CD14-positive monocyte (primary cell): ENCODE results near the gene BRCA2. TPM values are rescaled to one million over a fixed set of nuclear protein-coding genes. Genes with fewer than 3 reads are reported as not detected.

Source experiments
- DNase-seq, 3 donors: peaks; one replicate each; pipeline ENCODE4 v3.0.0-alpha.2; 2011 to 2022
- H2AFZ ChIP-seq: 2 replicates; pipeline ENCODE4 v1.6.0; 2012; ENCODE audit warnings: mild to moderate bottlenecking, low read depth, low read length, inconsistent platforms; ENCODE audit not compliant: insufficient read depth, poor library complexity, severe bottlenecking
- H3K27ac ChIP-seq, 2 donors: 1 replicate in 1 of 2; 2 replicates in 1 of 2; pipeline ENCODE4 v1.5.1; 2012 to 2013; ENCODE audit warnings: low read length in 2 of 2, control low read depth in 1 of 2, inconsistent platforms in 1 of 2, low read depth in 1 of 2, mild to moderate bottlenecking in 1 of 2
- H3K27me3 ChIP-seq, 2 donors: one replicate each; pipeline versions ENCODE4 v1.6.0 to v1.6.1; 2011 to 2013; ENCODE audit warnings: low read length in 2 of 2; ENCODE audit not compliant: control insufficient read depth in 2 of 2, insufficient read depth in 2 of 2
- H3K36me3 ChIP-seq, 2 donors: replicated peaks in 1 of 2; 1 replicate in 1 of 2; 2 replicates in 1 of 2; pipeline versions ENCODE4 v1.5.1 to v1.6.1; 2012 to 2013; ENCODE audit warnings: low read length in 2 of 2, control low read depth in 1 of 2, inconsistent platforms in 1 of 2, mild to moderate bottlenecking in 1 of 2; ENCODE audit not compliant: insufficient read depth in 2 of 2, control insufficient read depth in 1 of 2
- H3K4me1 ChIP-seq, 2 donors: 1 replicate in 1 of 2; 2 replicates in 1 of 2; pipeline versions ENCODE4 v1.5.1 to v1.6.1; 2012 to 2013; ENCODE audit warnings: low read length in 2 of 2, control low read depth in 1 of 2, inconsistent platforms in 1 of 2, mild to moderate bottlenecking in 1 of 2, moderate library complexity in 1 of 2; ENCODE audit not compliant: insufficient read depth in 2 of 2, control insufficient read depth in 1 of 2
- H3K4me2 ChIP-seq: replicated peaks from 2 replicates; pipeline ENCODE3; 2012; ENCODE audit warnings: low read length, moderate library complexity, mild to moderate bottlenecking; ENCODE audit not compliant: poor library complexity, severe bottlenecking; ENCODE audit errors: extremely low read depth
- H3K4me3 ChIP-seq, 3 experiments: fragments of 200-600 bp in 1 of 3; sonication (generic) in 1 of 3; replicated peaks in 1 of 3; 1 replicate in 2 of 3; 2 replicates in 1 of 3; pipeline ENCODE4 v1.5.1; 2011 to 2013; ENCODE audit warnings: low read length in 3 of 3, mild to moderate bottlenecking in 3 of 3, control low read depth in 2 of 3, low read depth in 2 of 3, inconsistent platforms in 1 of 3, moderate library complexity in 1 of 3
- H3K79me2 ChIP-seq: 2 replicates; pipeline ENCODE4 v1.6.0; 2012; ENCODE audit warnings: mild to moderate bottlenecking, control low read depth, inconsistent platforms, low read length, moderate library complexity; ENCODE audit not compliant: insufficient read depth
- H3K9ac ChIP-seq: 2 replicates; pipeline ENCODE4 v1.6.0; 2017; ENCODE audit warnings: low read length, mild to moderate bottlenecking; ENCODE audit not compliant: insufficient read depth, poor library complexity, severe bottlenecking
- H3K9me3 ChIP-seq, 2 donors: replicated peaks in 1 of 2; 1 replicate in 1 of 2; 2 replicates in 1 of 2; pipeline versions ENCODE4 v1.5.1 to v1.6.1; 2012 to 2013; ENCODE audit warnings: low read length in 2 of 2, control low read depth in 1 of 2; ENCODE audit not compliant: control insufficient read depth in 1 of 2, insufficient read depth in 1 of 2
- H4K20me1 ChIP-seq: 2 replicates; pipeline ENCODE4 v1.6.0; 2012; ENCODE audit warnings: mild to moderate bottlenecking, low read length, control low read depth, moderate library complexity; ENCODE audit not compliant: insufficient read depth
- H3K27ac Mint-ChIP-seq, 7 donors: one replicate each; pipeline ENCODE4 v1.8.0; 2020; ENCODE audit warnings: mild to moderate bottlenecking in 7 of 7, mixed read lengths in 7 of 7, moderate library complexity in 6 of 7, inconsistent platforms in 2 of 7
- H3K27me3 Mint-ChIP-seq, 3 donors: one replicate each; pipeline ENCODE4 v1.8.0; 2021 to 2022; ENCODE audit warnings: low read depth in 3 of 3, mild to moderate bottlenecking in 3 of 3, mixed read lengths in 3 of 3, moderate library complexity in 3 of 3, inconsistent platforms in 1 of 3
- H3K36me3 Mint-ChIP-seq, 2 donors: one replicate each; pipeline ENCODE4 v1.8.0; 2020; ENCODE audit warnings: mixed read lengths in 2 of 2, inconsistent platforms in 1 of 2, mild to moderate bottlenecking in 1 of 2
- H3K4me1 Mint-ChIP-seq: one replicate; pipeline ENCODE4 v1.8.0; 2020; ENCODE audit warnings: mild to moderate bottlenecking, mixed read lengths
- H3K4me3 Mint-ChIP-seq, 2 donors: one replicate each; pipeline ENCODE4 v1.8.0; 2020; ENCODE audit warnings: mild to moderate bottlenecking in 2 of 2, mixed read lengths in 2 of 2, moderate library complexity in 1 of 2
- H3K9me3 Mint-ChIP-seq, 7 donors: one replicate each; pipeline ENCODE4 v1.8.0; 2020 to 2022; ENCODE audit warnings: mixed read lengths in 7 of 7, mild to moderate bottlenecking in 6 of 7, moderate library complexity in 6 of 7, inconsistent platforms in 2 of 7
- WGBS: methylation state at CpG from one replicate; pipeline ENCODE4 v1.1.5; 2013; ENCODE audit warnings: missing lambda C conversion rate; ENCODE audit not compliant: insufficient coverage; 5-methylcytosine and 5-hydroxymethylcytosine counted together
- intact Hi-C, 2 donors: fragments of 100-400 bp; cut with micrococcal nuclease; formaldehyde crosslinking; loops; one replicate each; pipeline versions ENCODE4 v1.15.0 to v1.15.1; 2023
- polyA plus RNA-seq, 3 donors: library from polyadenylated mRNA; depleted of rRNA in 1 of 3; unstranded in 2 of 3; stranded (reverse) in 1 of 3; fragments of 300-500 nt in 2 of 3; fragments of >200 nt in 1 of 3; fragmentation: Illumina TruSeq in 2 of 3; gene quantifications; 1 replicate in 2 of 3; 2 replicates in 1 of 3; pipeline ENCODE4 v1.2.3, GENCODE V29; 2012 to 2021
- TF ChIP-seq, protein P1 (sequence below): fragments of 200-600 bp; IDR thresholded peaks from one replicate; pipeline ENCODE4 v1.8.0; 2022; ENCODE audit warnings: antibody characterized with exemption, mild to moderate bottlenecking

The BRCA2 gene
- polyA plus RNA-seq, 3 donors, result 0.32 to 0.36 (median 0.36) TPM

DNA sequence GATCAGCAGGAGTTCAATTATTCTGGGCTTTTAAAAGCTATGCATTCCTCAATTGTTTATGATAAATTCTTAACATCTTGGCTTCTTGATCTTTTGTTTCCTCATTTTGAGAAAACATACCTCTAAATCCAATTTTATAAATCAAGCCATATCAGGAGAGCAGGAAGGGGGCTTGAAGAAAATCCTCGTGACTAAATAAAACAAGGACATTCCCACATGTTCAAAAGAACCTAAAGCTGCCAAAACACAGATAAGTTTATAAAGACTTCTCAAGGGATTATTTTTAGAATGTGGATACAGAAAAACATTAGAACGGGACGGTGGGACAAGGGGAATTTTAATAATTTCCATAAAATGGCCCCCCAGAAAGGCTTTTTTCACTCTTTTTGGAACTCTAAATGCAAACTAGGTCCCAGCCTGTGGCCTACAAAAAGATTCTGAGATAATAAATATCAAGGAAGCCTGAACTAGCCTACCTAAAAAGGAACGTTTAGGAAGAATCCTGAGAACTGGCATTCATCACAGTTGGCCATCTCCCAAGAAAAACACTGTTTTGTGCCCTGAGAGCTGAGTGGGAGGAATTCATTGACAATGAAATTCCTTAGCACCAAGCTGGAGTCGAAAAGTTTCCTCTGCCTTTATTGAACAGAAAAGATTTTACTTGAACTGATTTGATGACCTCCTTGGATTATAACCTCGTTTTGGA, 30.2 kb upstream of the BRCA2 start:
- H3K4me1 ChIP-seq, result no peaks in the 10 kb centered on the region
- no peaks in the 10 kb centered on the region for H3K27me3 Mint-ChIP-seq
- WGBS, result no CpG with 5 or more reads among the region's 6 CpGs
- H2AFZ ChIP-seq, result no peak overlapping the region
- H3K27me3 ChIP-seq, result no peaks in the 10 kb centered on the region
- TF ChIP-seq, protein P1, sequence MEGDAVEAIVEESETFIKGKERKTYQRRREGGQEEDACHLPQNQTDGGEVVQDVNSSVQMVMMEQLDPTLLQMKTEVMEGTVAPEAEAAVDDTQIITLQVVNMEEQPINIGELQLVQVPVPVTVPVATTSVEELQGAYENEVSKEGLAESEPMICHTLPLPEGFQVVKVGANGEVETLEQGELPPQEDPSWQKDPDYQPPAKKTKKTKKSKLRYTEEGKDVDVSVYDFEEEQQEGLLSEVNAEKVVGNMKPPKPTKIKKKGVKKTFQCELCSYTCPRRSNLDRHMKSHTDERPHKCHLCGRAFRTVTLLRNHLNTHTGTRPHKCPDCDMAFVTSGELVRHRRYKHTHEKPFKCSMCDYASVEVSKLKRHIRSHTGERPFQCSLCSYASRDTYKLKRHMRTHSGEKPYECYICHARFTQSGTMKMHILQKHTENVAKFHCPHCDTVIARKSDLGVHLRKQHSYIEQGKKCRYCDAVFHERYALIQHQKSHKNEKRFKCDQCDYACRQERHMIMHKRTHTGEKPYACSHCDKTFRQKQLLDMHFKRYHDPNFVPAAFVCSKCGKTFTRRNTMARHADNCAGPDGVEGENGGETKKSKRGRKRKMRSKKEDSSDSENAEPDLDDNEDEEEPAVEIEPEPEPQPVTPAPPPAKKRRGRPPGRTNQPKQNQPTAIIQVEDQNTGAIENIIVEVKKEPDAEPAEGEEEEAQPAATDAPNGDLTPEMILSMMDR, result no peak
- no peaks in the 10 kb centered on the region for H3K9me3 Mint-ChIP-seq
- H3K9ac ChIP-seq, result no peak overlapping the region
- peaks cover 57 to 72% of the 10 kb centered on the region in 2 donors for H3K36me3 Mint-ChIP-seq
- DNase-seq, result no peak
- H3K9me3 ChIP-seq, result no peaks in the 10 kb centered on the region
- H3K4me2 ChIP-seq, result no peak overlapping the region
- H3K4me3 Mint-ChIP-seq, result no peak overlapping the region
- no peak overlapping the region for H3K27ac Mint-ChIP-seq
- no peaks in the 10 kb centered on the region for H3K4me1 Mint-ChIP-seq
- peaks cover 63 to 93% of the 10 kb centered on the region in 2 donors for H3K36me3 ChIP-seq
- no peak overlapping the region for H3K4me3 ChIP-seq
- no peaks in the 10 kb centered on the region for H3K79me2 ChIP-seq
- no peaks in the 10 kb centered on the region for H4K20me1 ChIP-seq
- H3K27ac ChIP-seq, result no peak overlapping the region
- intact Hi-C loops, result no loop called here

DNA sequence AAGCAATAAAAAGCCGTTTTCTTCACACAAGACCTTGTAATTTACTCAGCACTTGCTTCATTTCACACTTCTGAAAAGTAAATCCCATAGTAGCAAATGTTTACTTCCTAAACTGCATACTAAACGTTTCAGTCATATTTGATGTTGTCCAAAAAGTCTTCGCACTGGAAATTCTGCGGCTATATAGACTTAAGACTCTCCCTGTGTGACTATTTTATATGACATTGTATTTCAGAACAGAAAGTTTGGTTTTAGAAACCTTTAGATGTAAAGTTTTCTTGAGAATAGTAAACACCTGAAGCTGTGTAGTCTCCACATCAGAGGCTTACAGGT, 29.7 kb upstream of the BRCA2 start:
- H3K27me3 ChIP-seq, result no peaks in the 10 kb centered on the region
- no peak overlapping the region for H3K4me2 ChIP-seq
- H3K4me3 ChIP-seq, result no peak overlapping the region
- H3K4me1 ChIP-seq, result no peaks in the 10 kb centered on the region
- no peak for DNase-seq
- H3K4me1 Mint-ChIP-seq, result no peaks in the 10 kb centered on the region
- H3K27ac ChIP-seq, result no peak overlapping the region
- H3K4me3 Mint-ChIP-seq, result no peak overlapping the region
- H3K27me3 Mint-ChIP-seq, result no peaks in the 10 kb centered on the region
- intact Hi-C loops, result no loop called here
- no CpG with 5 or more reads among the region's 4 CpGs for WGBS
- peaks cover 60 to 73% of the 10 kb centered on the region in 2 donors for H3K36me3 Mint-ChIP-seq
- H2AFZ ChIP-seq, result no peak overlapping the region
- H4K20me1 ChIP-seq, result no peaks in the 10 kb centered on the region
- no peaks in the 10 kb centered on the region for H3K9me3 ChIP-seq
- no peak overlapping the region for H3K9ac ChIP-seq
- TF ChIP-seq, protein P1, result no peak
- H3K27ac Mint-ChIP-seq, result no peak overlapping the region
- no peaks in the 10 kb centered on the region for H3K9me3 Mint-ChIP-seq
- peaks cover 63 to 93% of the 10 kb centered on the region in 2 donors for H3K36me3 ChIP-seq
- no peaks in the 10 kb centered on the region for H3K79me2 ChIP-seq
